ENCODE data around the gene ANKRD12. TPM values are rescaled to one million over a fixed set of nuclear protein-coding genes. Genes with fewer than 3 reads are reported as not detected.

ANKRD12 gene
- total and polyA plus RNA-seq, 10 of the 15 experiments (the other 5 are each of a cell fraction or from before 2014, with no cell fraction given), result 5.9 to 45.7 (median 20.2) TPM

GRCh38 chr18:9275890-9276289 lies 139.3 kb downstream of the ANKRD12 start (continued):
- TF ChIP-seq E4F1 (IDR thresholded peaks at IDR 0.05; ENCODE audit: borderline replicate concordance, partially characterized antibody) (no peak), ATF3 (IDR thresholded peaks at IDR 0.05; ENCODE audit: borderline replicate concordance, extremely low read depth, low read depth, low read length) (no peak), LARP7 (IDR thresholded peaks at IDR 0.05) (no peak), ZNF592 (IDR thresholded peaks at IDR 0.05) (no peak), ZNF217 (IDR thresholded peaks at IDR 0.05) (no peak), TCF3 (IDR thresholded peaks at IDR 0.05; ENCODE audit: borderline replicate concordance, insufficient read depth, low read depth, low read length) (no peak), USF1 (IDR thresholded peaks at IDR 0.05; ENCODE audit: borderline replicate concordance, extremely low read length, insufficient read depth, low read depth, low read length) (no peak), YY1 (IDR thresholded peaks at IDR 0.05; ENCODE audit: low read depth, low read length) (no peak), PAX8 (IDR thresholded peaks at IDR 0.05) (no peak), BCLAF1 (IDR thresholded peaks at IDR 0.05) (no peak), ZBTB40 (IDR thresholded peaks at IDR 0.05; ENCODE audit: borderline replicate concordance) (no peak), NR2F1 (conservative IDR thresholded peaks at IDR 0.05) (no peak)

Data from GM12878 (cell line).